ENCODE results near the gene ZNF778. TPM values are rescaled to one million over a fixed set of nuclear protein-coding genes. Genes with fewer than 3 reads are reported as not detected.

The ZNF778 gene
- polyA plus RNA-seq, 1 of the 3 experiments (the other 2 are of a cell fraction), result 10.8 TPM

GRCh38 chr16:89246383-89246902, 28.9 kb downstream of the ZNF778 start (continued):
- no peak for TF ChIP-seq RAD21 (IDR thresholded peaks at IDR 0.05; ENCODE audit: low read length)
- no peak for TF ChIP-seq PBX3 (IDR thresholded peaks at IDR 0.05)
- TF ChIP-seq REST (IDR thresholded peaks at IDR 0.05; ENCODE audit: low read depth, low read length), result no peak
- no peak for TF ChIP-seq MXI1 (IDR thresholded peaks at IDR 0.05; ENCODE audit: low read depth, low read length)
- TF ChIP-seq FOXM1 (IDR thresholded peaks at IDR 0.05; ENCODE audit: low read depth), result no peak

- CTCF ChIA-PET, result interaction anchor here (0.8 to 1.3 kb wide), 4 partner anchors 16 to 318 kb away, joined by 3 to 4 read pairs (median 4); no protein-coding TSS in a partner anchor
Measured at GRCh38 chr16:89246903-89247733, 29.6 kb downstream of the ZNF778 start.

More at GRCh38 chr16:89246903-89247733, 29.6 kb downstream of the ZNF778 start:
- peak overlapping the region; percentile 94 for H3K4me2 ChIP-seq
- peak overlapping the region; percentile 52 to 60 for H3K4me3 ChIP-seq (ENCODE audit: low read depth in 2 of 2, low read length in 1 of 2)
- H2AFZ ChIP-seq (ENCODE audit: low read depth), result peak overlapping the region; percentile 59; the same call in 1 of the 2 replicates
- no peak for TF ChIP-seq YY1 (IDR thresholded peaks at IDR 0.05; ENCODE audit: low read depth)
- TF ChIP-seq NRF1 (IDR thresholded peaks at IDR 0.05; ENCODE audit: low read depth, low read length), result peak; percentile 69
- no peak for TF ChIP-seq JUND (IDR thresholded peaks at IDR 0.05)
- TF ChIP-seq REST (IDR thresholded peaks at IDR 0.05; ENCODE audit: low read depth, low read length), result no peak
- peak; percentile 1; the same call in 1 of the 2 replicates for TF ChIP-seq PBX3 (IDR thresholded peaks at IDR 0.05)
- peak; percentile 60 for TF ChIP-seq MXI1 (IDR thresholded peaks at IDR 0.05; ENCODE audit: low read depth, low read length)
- TF ChIP-seq MAX (IDR thresholded peaks at IDR 0.05; ENCODE audit: low read depth), result peak; percentile 76
- peak overlapping the region; percentile 32 to 66; a peak in 3 of 4 replicates for H3K27ac ChIP-seq (ENCODE audit: low read depth in 2 of 2, low read length in 1 of 2)
- no peaks in the 10 kb centered on the region for H3K9me3 ChIP-seq
- H3K9me2 ChIP-seq, result no peaks in the 10 kb centered on the region
- 0 out of 2 replicates have a peak, but pooled peaks cover 3% of the 10 kb centered on the region for H3K79me2 ChIP-seq (ENCODE audit: insufficient read depth)
- no peaks in the 10 kb centered on the region for H3K36me3 ChIP-seq (replicated peaks in 1 of 2; ENCODE audit: control insufficient read depth in 1 of 2, insufficient read depth in 2 of 2, low read length in 1 of 2)
- no peaks in the 10 kb centered on the region for H4K20me1 ChIP-seq (ENCODE audit: insufficient read depth)
- peak; percentile 100 for DNase-seq
- H3K27me3 ChIP-seq (ENCODE audit: insufficient read depth), result no peaks in the 10 kb centered on the region
- WGBS (ENCODE audit: low lambda C conversion rate), result 6% methylated on average over 24 of the region's 78 CpGs
- no peaks in the 10 kb centered on the region for H3F3A ChIP-seq (replicated peaks; ENCODE audit: insufficient read depth)
- peaks cover 0 to 4% of the 10 kb centered on the region in 2 experiments; a peak in 2 of 4 replicates for H3K4me1 ChIP-seq (ENCODE audit: control insufficient read depth in 1 of 2, insufficient read depth in 2 of 2, low read depth in 1 of 2, low read length in 1 of 2)
- POLR2A ChIA-PET, result interaction anchor here (0.7 to 1.5 kb wide), 3 partner anchors 30 to 261 kb away, joined by 3 to 8 read pairs (median 6); partner anchors contain the start of genes SPG7 and ZNF778
- peak overlapping the region; percentile 61 for H3K9ac ChIP-seq
